Measurements from ENCODE around the gene CLDN1.

DNA sequence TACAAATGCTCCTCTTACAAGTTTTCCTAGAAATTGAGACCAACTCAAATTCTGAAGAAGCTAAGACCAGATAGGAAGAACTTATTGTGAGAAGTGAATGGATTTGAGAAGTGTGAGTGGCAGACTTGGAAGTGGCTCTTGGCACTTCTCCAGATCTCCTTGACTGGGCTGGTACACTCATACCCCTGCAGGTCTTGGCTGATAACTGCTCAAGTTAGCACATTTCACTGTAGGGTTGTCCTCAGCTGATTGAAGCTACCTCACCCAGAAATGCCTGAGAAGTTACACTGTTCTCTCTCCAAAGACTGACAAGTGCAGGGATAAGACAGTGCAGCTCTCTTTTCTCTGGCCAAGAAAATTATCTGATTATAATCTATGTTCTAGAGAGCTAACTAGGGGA lies 16.5 kb upstream of the CLDN1 start:
- TF ChIP-seq, protein P1, sequence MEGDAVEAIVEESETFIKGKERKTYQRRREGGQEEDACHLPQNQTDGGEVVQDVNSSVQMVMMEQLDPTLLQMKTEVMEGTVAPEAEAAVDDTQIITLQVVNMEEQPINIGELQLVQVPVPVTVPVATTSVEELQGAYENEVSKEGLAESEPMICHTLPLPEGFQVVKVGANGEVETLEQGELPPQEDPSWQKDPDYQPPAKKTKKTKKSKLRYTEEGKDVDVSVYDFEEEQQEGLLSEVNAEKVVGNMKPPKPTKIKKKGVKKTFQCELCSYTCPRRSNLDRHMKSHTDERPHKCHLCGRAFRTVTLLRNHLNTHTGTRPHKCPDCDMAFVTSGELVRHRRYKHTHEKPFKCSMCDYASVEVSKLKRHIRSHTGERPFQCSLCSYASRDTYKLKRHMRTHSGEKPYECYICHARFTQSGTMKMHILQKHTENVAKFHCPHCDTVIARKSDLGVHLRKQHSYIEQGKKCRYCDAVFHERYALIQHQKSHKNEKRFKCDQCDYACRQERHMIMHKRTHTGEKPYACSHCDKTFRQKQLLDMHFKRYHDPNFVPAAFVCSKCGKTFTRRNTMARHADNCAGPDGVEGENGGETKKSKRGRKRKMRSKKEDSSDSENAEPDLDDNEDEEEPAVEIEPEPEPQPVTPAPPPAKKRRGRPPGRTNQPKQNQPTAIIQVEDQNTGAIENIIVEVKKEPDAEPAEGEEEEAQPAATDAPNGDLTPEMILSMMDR (IDR thresholded peaks at IDR 0.05; ENCODE audit: low read depth, low read length): no peak
- no peak for TF ChIP-seq POLR2A (IDR thresholded peaks at IDR 0.05; ENCODE audit: extremely low read depth, insufficient read length)
- TF ChIP-seq, protein P2, sequence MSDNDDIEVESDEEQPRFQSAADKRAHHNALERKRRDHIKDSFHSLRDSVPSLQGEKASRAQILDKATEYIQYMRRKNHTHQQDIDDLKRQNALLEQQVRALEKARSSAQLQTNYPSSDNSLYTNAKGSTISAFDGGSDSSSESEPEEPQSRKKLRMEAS (IDR thresholded peaks at IDR 0.05; ENCODE audit: low read depth, low read length): no peak
